GM23338 (cell line): Measurements from ENCODE around the gene CSTPP1. TPM values are rescaled to one million over a fixed set of nuclear protein-coding genes. Genes with fewer than 3 reads are reported as not detected.

Source experiments
- ATAC-seq: fragments of 200-7000 bp; cut with Tn5 transposase; 3 replicates; pipeline ENCODE4 v1.9.1; 2020
- DNase-seq: peaks from one replicate; pipeline ENCODE4 v3.0.0-alpha.2; 2015; ENCODE audit warnings: low spot score
- H2AFZ ChIP-seq: fragments of 200-600 bp; sonication (generic); 2 replicates; pipeline ENCODE4 v1.8.0; 2016; ENCODE audit warnings: antibody characterized with exemption, mild to moderate bottlenecking, moderate library complexity
- H3F3A ChIP-seq: fragments of 200-600 bp; sonication (generic); replicated peaks from 2 replicates; pipeline ENCODE4 v1.8.0; 2017; ENCODE audit warnings: antibody characterized with exemption, mixed run types, low read depth
- H3K27ac ChIP-seq: fragments of 200-600 bp; sonication (generic); 2 replicates; pipeline ENCODE4 v1.6.1; 2016; ENCODE audit warnings: low read depth
- H3K27me3 ChIP-seq: fragments of 200-600 bp; sonication (generic); 2 replicates; pipeline ENCODE4 v1.8.0; 2016; ENCODE audit warnings: mild to moderate bottlenecking, mixed run types, moderate library complexity; ENCODE audit not compliant: insufficient read depth
- H3K36me3 ChIP-seq: fragments of 200-600 bp; sonication (generic); 2 replicates; pipeline ENCODE4 v1.8.0; 2016; ENCODE audit warnings: mild to moderate bottlenecking; ENCODE audit not compliant: insufficient read depth
- H3K4me1 ChIP-seq: fragments of 200-600 bp; sonication (generic); 2 replicates; pipeline ENCODE4 v1.8.0; 2016; ENCODE audit warnings: mild to moderate bottlenecking, moderate library complexity; ENCODE audit not compliant: insufficient read depth
- H3K4me2 ChIP-seq: fragments of 200-600 bp; sonication (generic); 2 replicates; pipeline ENCODE4 v1.7.1; 2017; ENCODE audit warnings: mixed run types
- H3K4me3 ChIP-seq: fragments of 200-600 bp; sonication (generic); 2 replicates; pipeline ENCODE4 v1.6.1; 2016; ENCODE audit warnings: mixed run types
- H3K79me2 ChIP-seq: fragments of 200-600 bp; sonication (generic); replicated peaks from 2 replicates; pipeline ENCODE4 v1.8.0; 2017; ENCODE audit warnings: mild to moderate bottlenecking; ENCODE audit not compliant: insufficient read depth
- H3K9me2 ChIP-seq: fragments of 200-600 bp; sonication (generic); 2 replicates; pipeline ENCODE4 v1.8.0; 2017; ENCODE audit not compliant: insufficient read depth
- H4K20me1 ChIP-seq: fragments of 200-600 bp; sonication (generic); replicated peaks from 2 replicates; pipeline ENCODE4 v1.8.0; 2017; ENCODE audit warnings: mild to moderate bottlenecking; ENCODE audit not compliant: insufficient read depth
- H3K27ac Mint-ChIP-seq: 2 replicates; pipeline ENCODE4 v1.8.0; 2020; ENCODE audit warnings: inconsistent platforms, mild to moderate bottlenecking, moderate library complexity, mixed read lengths
- H3K27me3 Mint-ChIP-seq: 3 replicates; pipeline ENCODE4 v1.8.0; 2022; ENCODE audit warnings: low read depth, mild to moderate bottlenecking, moderate library complexity, mixed read lengths, inconsistent platforms; ENCODE audit not compliant: insufficient read depth, poor library complexity
- H3K36me3 Mint-ChIP-seq: 3 replicates; pipeline ENCODE4 v1.8.0; 2021; ENCODE audit warnings: low read depth, mild to moderate bottlenecking, inconsistent platforms, moderate library complexity, mixed read lengths
- H3K4me1 Mint-ChIP-seq: 3 replicates; pipeline ENCODE4 v1.8.0; 2020; ENCODE audit warnings: mild to moderate bottlenecking, inconsistent platforms, mixed read lengths
- H3K4me3 Mint-ChIP-seq: 3 replicates; pipeline ENCODE4 v1.8.0; 2021; ENCODE audit warnings: moderate library complexity, mild to moderate bottlenecking, inconsistent platforms, mixed read lengths
- H3K9me3 Mint-ChIP-seq: 3 replicates; pipeline ENCODE4 v1.8.0; 2020; ENCODE audit warnings: moderate library complexity, mild to moderate bottlenecking, inconsistent platforms, mixed read lengths
- CREB1 ChIP-seq: fragments of 250-450 bp; sonication (Bioruptor Pico); IDR thresholded peaks from 2 replicates; pipeline ENCODE4 v1.5.0; 2020; ENCODE audit warnings: low read depth, mild to moderate bottlenecking, moderate library complexity
- EZH2 ChIP-seq: fragments of 200-600 bp; sonication (generic); IDR thresholded peaks from one replicate; pipeline ENCODE4 v1.8.0; 2017; ENCODE audit warnings: antibody characterized with exemption, mild to moderate bottlenecking, low read depth; ENCODE audit not compliant: unreplicated experiment
- EZH2phosphoT487 ChIP-seq: fragments of 200-600 bp; sonication (generic); IDR thresholded peaks from one replicate; pipeline ENCODE4 v1.8.1; 2018; ENCODE audit warnings: antibody characterized with exemption; ENCODE audit not compliant: unreplicated experiment
- JUNB ChIP-seq: IDR thresholded peaks from one replicate; pipeline ENCODE4 v1.6.1; 2016; ENCODE audit warnings: antibody characterized with exemption; ENCODE audit not compliant: unreplicated experiment
- NANOG ChIP-seq: IDR thresholded peaks from 2 replicates; pipeline ENCODE4 v1.6.1; 2016; ENCODE audit warnings: antibody characterized with exemption, borderline replicate concordance
- POLR2AphosphoS5 ChIP-seq: IDR thresholded peaks from 2 replicates; pipeline ENCODE4 v1.6.1; 2016; ENCODE audit warnings: antibody characterized with exemption, low read depth
- STAT1 ChIP-seq: IDR thresholded peaks from one replicate; pipeline ENCODE4 v1.6.1; 2016; ENCODE audit warnings: antibody characterized with exemption; ENCODE audit not compliant: unreplicated experiment
- ZNF331 ChIP-seq: fragments of 250-450 bp; sonication (Bioruptor Pico); IDR thresholded peaks from 2 replicates; pipeline ENCODE4 v1.5.0; 2020; ENCODE audit warnings: low read depth, mild to moderate bottlenecking, moderate library complexity
- polyA plus RNA-seq: library from polyadenylated mRNA; unstranded; fragments of >200 nt; fragmentation: Nextera tagmentation; extraction: Ambion mirVana; gene quantifications from 2 replicates; pipeline ENCODE4 v1.2.1, GENCODE V29; 2016
- total RNA-seq: library from RNA; depleted of rRNA; stranded (reverse); fragments of >200 nt; shearing (Covaris generic); gene quantifications from 2 replicates; pipeline ENCODE4 v1.2.3, GENCODE V29; 2014
- TF ChIP-seq, protein P1 (sequence below), 2 experiments: fragments of 200-600 bp in 1 of 2; sonication (generic) in 1 of 2; conservative IDR thresholded peaks; 2 replicates each; pipeline versions ENCODE4 v1.5.1 to v1.6.1; 2016 to 2017; ENCODE audit warnings: antibody characterized with exemption in 2 of 2, low read depth in 2 of 2, mild to moderate bottlenecking in 2 of 2, moderate library complexity in 1 of 2
- TF ChIP-seq, protein P2 (sequence below): fragments of 250-450 bp; sonication (Bioruptor Pico); IDR thresholded peaks from 2 replicates; pipeline ENCODE4 v1.5.0; 2020; ENCODE audit warnings: mild to moderate bottlenecking, moderate library complexity
- TF ChIP-seq, protein P3 (sequence below): IDR thresholded peaks from one replicate; pipeline ENCODE4 v1.6.1; 2018; ENCODE audit warnings: antibody characterized with exemption; ENCODE audit not compliant: unreplicated experiment
- TF ChIP-seq, protein P4 (sequence below): IDR thresholded peaks from 2 replicates; pipeline ENCODE4 v1.6.1; 2016; ENCODE audit warnings: antibody characterized with exemption

Gene CSTPP1
- total and polyA plus RNA-seq, 2 experiments from 2014 or later = 23.5 to 42.6 TPM

DNA sequence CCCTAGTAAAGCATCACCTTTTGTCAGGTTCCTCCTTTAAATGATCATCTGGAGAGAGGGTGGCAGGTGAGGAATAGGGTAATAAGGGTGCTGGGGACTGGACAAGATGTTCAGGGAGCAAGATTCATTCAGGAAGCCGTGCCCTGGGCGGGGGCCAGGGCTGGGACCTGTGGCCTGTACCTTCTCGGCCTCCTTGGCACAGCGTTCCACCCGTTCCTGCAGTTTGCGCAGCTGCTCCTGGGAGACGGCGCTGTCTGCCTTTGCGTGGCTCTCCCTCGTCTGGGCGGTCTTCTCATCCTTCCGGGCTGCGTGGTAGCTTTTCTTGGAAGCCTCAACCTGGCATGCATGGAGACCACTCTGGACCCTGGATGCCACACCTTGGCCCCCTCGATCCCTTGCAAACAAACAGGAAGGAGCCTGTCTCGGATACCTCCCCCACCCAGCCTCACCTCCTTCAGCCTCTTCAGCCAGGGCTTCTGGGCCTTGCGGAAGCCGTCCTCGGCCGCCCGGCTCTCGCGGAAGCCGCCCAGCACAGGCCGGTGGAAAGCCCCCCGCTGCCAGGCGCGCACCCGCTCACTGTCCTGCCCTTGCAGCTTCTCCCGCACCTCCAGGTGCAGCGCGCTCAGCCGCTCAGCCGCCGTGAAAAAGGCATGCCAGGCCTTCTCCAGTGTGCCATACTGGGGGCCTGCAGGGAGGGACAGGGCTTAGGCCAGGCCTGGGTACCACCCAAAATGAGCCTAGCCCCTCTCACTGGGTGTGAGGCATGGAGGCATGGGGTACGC, 243.6 kb downstream of the CSTPP1 start:
- peaks cover 14% of the 10 kb centered on the region for H3K4me1 ChIP-seq
- H3K27me3 ChIP-seq = no peaks in the 10 kb centered on the region
- DNase-seq (no peak), ATAC-seq (no peak)
- H3K9me2 ChIP-seq = no peaks in the 10 kb centered on the region
- no peaks in the 10 kb centered on the region; the same call in 1 of the 2 replicates for H4K20me1 ChIP-seq
- Mint-ChIP-seq H3K36me3 (peaks cover 12% of the 10 kb centered on the region; the same call in 1 of the 3 replicates), H3K4me3 (no peak overlapping the region), H3K4me1 (peaks cover 27% of the 10 kb centered on the region), H3K27ac (peak overlapping the region; percentile 9; the same call in 1 of the 2 replicates), H3K9me3 (no peaks in the 10 kb centered on the region), H3K27me3 (peaks cover 22% of the 10 kb centered on the region)
- no peak overlapping the region for H3K4me3 ChIP-seq
- no peak overlapping the region for H3K27ac ChIP-seq
- no peak overlapping the region for H3K4me2 ChIP-seq
- no peaks in the 10 kb centered on the region for H3K36me3 ChIP-seq
- no peak overlapping the region for H2AFZ ChIP-seq
- TF ChIP-seq CREB1 (CRISPR knock-in tag) (no peak), STAT1 (no peak), POLR2AphosphoS5 (no peak), EZH2phosphoT487 (no peak), JUNB (no peak), ZNF331 (CRISPR knock-in tag) (no peak), NANOG (no peak), EZH2 (no peak)
- TF ChIP-seq, protein P1, sequence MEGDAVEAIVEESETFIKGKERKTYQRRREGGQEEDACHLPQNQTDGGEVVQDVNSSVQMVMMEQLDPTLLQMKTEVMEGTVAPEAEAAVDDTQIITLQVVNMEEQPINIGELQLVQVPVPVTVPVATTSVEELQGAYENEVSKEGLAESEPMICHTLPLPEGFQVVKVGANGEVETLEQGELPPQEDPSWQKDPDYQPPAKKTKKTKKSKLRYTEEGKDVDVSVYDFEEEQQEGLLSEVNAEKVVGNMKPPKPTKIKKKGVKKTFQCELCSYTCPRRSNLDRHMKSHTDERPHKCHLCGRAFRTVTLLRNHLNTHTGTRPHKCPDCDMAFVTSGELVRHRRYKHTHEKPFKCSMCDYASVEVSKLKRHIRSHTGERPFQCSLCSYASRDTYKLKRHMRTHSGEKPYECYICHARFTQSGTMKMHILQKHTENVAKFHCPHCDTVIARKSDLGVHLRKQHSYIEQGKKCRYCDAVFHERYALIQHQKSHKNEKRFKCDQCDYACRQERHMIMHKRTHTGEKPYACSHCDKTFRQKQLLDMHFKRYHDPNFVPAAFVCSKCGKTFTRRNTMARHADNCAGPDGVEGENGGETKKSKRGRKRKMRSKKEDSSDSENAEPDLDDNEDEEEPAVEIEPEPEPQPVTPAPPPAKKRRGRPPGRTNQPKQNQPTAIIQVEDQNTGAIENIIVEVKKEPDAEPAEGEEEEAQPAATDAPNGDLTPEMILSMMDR (conservative IDR thresholded peaks at IDR 0.05; ENCODE audit: low read depth in 2 of 2) = no peak
- TF ChIP-seq, protein P2, sequence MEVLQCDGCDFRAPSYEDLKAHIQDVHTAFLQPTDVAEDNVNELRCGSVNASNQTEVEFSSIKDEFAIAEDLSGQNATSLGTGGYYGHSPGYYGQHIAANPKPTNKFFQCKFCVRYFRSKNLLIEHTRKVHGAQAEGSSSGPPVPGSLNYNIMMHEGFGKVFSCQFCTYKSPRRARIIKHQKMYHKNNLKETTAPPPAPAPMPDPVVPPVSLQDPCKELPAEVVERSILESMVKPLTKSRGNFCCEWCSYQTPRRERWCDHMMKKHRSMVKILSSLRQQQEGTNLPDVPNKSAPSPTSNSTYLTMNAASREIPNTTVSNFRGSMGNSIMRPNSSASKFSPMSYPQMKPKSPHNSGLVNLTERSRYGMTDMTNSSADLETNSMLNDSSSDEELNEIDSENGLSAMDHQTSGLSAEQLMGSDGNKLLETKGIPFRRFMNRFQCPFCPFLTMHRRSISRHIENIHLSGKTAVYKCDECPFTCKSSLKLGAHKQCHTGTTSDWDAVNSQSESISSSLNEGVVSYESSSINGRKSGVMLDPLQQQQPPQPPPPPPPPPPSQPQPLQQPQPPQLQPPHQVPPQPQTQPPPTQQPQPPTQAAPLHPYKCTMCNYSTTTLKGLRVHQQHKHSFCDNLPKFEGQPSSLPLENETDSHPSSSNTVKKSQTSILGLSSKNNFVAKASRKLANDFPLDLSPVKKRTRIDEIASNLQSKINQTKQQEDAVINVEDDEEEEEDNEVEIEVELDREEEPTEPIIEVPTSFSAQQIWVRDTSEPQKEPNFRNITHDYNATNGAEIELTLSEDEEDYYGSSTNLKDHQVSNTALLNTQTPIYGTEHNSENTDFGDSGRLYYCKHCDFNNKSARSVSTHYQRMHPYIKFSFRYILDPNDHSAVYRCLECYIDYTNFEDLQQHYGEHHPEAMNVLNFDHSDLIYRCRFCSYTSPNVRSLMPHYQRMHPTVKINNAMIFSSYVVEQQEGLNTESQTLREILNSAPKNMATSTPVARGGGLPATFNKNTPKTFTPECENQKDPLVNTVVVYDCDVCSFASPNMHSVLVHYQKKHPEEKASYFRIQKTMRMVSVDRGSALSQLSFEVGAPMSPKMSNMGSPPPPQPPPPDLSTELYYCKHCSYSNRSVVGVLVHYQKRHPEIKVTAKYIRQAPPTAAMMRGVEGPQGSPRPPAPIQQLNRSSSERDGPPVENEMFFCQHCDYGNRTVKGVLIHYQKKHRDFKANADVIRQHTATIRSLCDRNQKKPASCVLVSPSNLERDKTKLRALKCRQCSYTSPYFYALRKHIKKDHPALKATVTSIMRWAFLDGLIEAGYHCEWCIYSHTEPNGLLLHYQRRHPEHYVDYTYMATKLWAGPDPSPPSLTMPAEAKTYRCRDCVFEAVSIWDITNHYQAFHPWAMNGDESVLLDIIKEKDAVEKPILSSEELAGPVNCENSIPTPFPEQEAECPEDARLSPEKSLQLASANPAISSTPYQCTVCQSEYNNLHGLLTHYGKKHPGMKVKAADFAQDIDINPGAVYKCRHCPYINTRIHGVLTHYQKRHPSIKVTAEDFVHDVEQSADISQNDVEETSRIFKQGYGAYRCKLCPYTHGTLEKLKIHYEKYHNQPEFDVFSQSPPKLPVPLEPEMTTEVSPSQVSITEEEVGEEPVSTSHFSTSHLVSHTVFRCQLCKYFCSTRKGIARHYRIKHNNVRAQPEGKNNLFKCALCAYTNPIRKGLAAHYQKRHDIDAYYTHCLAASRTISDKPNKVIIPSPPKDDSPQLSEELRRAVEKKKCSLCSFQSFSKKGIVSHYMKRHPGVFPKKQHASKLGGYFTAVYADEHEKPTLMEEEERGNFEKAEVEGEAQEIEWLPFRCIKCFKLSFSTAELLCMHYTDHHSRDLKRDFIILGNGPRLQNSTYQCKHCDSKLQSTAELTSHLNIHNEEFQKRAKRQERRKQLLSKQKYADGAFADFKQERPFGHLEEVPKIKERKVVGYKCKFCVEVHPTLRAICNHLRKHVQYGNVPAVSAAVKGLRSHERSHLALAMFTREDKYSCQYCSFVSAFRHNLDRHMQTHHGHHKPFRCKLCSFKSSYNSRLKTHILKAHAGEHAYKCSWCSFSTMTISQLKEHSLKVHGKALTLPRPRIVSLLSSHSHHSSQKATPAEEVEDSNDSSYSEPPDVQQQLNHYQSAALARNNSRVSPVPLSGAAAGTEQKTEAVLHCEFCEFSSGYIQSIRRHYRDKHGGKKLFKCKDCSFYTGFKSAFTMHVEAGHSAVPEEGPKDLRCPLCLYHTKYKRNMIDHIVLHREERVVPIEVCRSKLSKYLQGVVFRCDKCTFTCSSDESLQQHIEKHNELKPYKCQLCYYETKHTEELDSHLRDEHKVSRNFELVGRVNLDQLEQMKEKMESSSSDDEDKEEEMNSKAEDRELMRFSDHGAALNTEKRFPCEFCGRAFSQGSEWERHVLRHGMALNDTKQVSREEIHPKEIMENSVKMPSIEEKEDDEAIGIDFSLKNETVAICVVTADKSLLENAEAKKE (CRISPR knock-in tag) = no peak
- TF ChIP-seq, protein P3, sequence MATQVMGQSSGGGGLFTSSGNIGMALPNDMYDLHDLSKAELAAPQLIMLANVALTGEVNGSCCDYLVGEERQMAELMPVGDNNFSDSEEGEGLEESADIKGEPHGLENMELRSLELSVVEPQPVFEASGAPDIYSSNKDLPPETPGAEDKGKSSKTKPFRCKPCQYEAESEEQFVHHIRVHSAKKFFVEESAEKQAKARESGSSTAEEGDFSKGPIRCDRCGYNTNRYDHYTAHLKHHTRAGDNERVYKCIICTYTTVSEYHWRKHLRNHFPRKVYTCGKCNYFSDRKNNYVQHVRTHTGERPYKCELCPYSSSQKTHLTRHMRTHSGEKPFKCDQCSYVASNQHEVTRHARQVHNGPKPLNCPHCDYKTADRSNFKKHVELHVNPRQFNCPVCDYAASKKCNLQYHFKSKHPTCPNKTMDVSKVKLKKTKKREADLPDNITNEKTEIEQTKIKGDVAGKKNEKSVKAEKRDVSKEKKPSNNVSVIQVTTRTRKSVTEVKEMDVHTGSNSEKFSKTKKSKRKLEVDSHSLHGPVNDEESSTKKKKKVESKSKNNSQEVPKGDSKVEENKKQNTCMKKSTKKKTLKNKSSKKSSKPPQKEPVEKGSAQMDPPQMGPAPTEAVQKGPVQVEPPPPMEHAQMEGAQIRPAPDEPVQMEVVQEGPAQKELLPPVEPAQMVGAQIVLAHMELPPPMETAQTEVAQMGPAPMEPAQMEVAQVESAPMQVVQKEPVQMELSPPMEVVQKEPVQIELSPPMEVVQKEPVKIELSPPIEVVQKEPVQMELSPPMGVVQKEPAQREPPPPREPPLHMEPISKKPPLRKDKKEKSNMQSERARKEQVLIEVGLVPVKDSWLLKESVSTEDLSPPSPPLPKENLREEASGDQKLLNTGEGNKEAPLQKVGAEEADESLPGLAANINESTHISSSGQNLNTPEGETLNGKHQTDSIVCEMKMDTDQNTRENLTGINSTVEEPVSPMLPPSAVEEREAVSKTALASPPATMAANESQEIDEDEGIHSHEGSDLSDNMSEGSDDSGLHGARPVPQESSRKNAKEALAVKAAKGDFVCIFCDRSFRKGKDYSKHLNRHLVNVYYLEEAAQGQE = no peak
- TF ChIP-seq, protein P4, sequence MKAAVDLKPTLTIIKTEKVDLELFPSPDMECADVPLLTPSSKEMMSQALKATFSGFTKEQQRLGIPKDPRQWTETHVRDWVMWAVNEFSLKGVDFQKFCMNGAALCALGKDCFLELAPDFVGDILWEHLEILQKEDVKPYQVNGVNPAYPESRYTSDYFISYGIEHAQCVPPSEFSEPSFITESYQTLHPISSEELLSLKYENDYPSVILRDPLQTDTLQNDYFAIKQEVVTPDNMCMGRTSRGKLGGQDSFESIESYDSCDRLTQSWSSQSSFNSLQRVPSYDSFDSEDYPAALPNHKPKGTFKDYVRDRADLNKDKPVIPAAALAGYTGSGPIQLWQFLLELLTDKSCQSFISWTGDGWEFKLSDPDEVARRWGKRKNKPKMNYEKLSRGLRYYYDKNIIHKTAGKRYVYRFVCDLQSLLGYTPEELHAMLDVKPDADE = no peak
- peaks cover 37% of the 10 kb centered on the region for H3K79me2 ChIP-seq
- peaks cover 21% of the 10 kb centered on the region for H3F3A ChIP-seq
